ENCODE data around the gene CITED1. TPM values are rescaled to one million over a fixed set of nuclear protein-coding genes. Genes with fewer than 3 reads are reported as not detected.

CITED1 gene
- total and polyA plus RNA-seq, 9 donors, result 0.77 to 11.6 (median 1.2) TPM; not detected in 2

DNA sequence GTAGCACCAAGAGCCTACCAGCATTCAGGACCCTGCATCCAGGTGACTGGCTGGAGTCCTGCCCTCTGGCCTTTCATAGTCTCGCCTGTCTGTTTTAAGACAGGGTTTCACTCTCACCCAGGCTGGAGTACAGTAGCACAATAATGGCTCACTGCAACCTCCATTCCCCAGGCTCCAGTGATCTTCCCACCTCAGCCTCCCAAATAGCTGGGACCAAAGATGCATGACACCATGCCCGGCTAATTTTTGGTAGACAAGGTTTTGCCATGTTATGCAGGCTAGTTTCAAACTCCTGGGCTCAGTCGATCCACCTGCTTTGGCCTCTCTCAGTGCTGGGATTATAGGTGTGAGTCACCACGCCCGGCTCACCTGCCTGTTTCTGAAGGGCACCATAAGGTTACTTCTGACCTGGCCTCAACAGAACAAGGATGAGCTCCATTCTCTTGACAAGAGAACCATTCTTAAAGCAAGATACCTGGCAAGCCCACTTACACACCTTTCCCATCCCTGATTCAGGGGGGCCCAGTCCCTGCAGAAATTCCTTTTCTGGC lies 35.3 kb downstream of the CITED1 start:
- Histone ChIP-seq H3K4me3 (no peak overlapping the region), H3K4me1 (ENCODE audit: insufficient read depth) (peaks cover 1% of the 10 kb centered on the region), H3K27me3 (no peaks in the 10 kb centered on the region), H3K36me3 (no peaks in the 10 kb centered on the region), H3K27ac (no peak overlapping the region), H3K9me3 (no peaks in the 10 kb centered on the region)
- 92 to 94% (median 93%) methylated on average over 5 of the region's 5 CpGs for WGBS, 3 donors
- no peak for DNase-seq
- intact Hi-C loops (cut with DNase I), result no loop called here
- TF ChIP-seq EP300 (IDR thresholded peaks at IDR 0.05) (no peak), POLR2A (IDR thresholded peaks at IDR 0.05) (no peak), CTCF (IDR thresholded peaks at IDR 0.05) (no peak)

- Histone ChIP-seq H3K27me3 (no peaks in the 10 kb centered on the region), H3K9me3 (no peaks in the 10 kb centered on the region), H3K27ac (no peak overlapping the region), H3K4me3 (no peak overlapping the region), H3K4me1 (ENCODE audit: insufficient read depth) (no peaks in the 10 kb centered on the region), H3K36me3 (no peaks in the 10 kb centered on the region)
- intact Hi-C loops (cut with DNase I), result no loop called here
- TF ChIP-seq CTCF (IDR thresholded peaks at IDR 0.05) (no peak), POLR2A (IDR thresholded peaks at IDR 0.05) (no peak), EP300 (IDR thresholded peaks at IDR 0.05) (no peak)
- WGBS, 3 donors, result 57 to 64% (median 61%) methylated on average over 3 of the region's 3 CpGs
- no peak for DNase-seq
Observed at GRCh38 chrX:72269671-72270251, 36.0 kb downstream of the CITED1 start.

GRCh38 chrX:72268597-72269365 lies 36.9 kb downstream of the CITED1 start:
- no peak for TF ChIP-seq POLR2A (IDR thresholded peaks at IDR 0.05)
- TF ChIP-seq EP300 (IDR thresholded peaks at IDR 0.05), result no peak
- no peak for TF ChIP-seq CTCF (IDR thresholded peaks at IDR 0.05)
- no peaks in the 10 kb centered on the region for H3K27me3 ChIP-seq
- intact Hi-C loops (cut with DNase I), result no loop called here
- no peak overlapping the region for H3K27ac ChIP-seq
- H3K36me3 ChIP-seq, result no peaks in the 10 kb centered on the region
- no peaks in the 10 kb centered on the region for H3K9me3 ChIP-seq
- H3K4me1 ChIP-seq (ENCODE audit: insufficient read depth), result no peaks in the 10 kb centered on the region
- 60 to 70% (median 64%) methylated on average over 2 of the region's 2 CpGs for WGBS, 3 donors
- no peak overlapping the region for H3K4me3 ChIP-seq
- no peak for DNase-seq

- no peak overlapping the region for H3K27ac ChIP-seq
- 91 to 98% (median 96%) methylated on average over 3 of the region's 3 CpGs for WGBS, 3 donors
- no peaks in the 10 kb centered on the region for H3K36me3 ChIP-seq
- no peak overlapping the region for H3K4me3 ChIP-seq
- no peaks in the 10 kb centered on the region for H3K4me1 ChIP-seq (ENCODE audit: insufficient read depth)
- no peaks in the 10 kb centered on the region for H3K9me3 ChIP-seq
- H3K27me3 ChIP-seq, result no peaks in the 10 kb centered on the region
- intact Hi-C loops (cut with DNase I), result no loop called here
- no peak for DNase-seq
- TF ChIP-seq CTCF (IDR thresholded peaks at IDR 0.05) (no peak), EP300 (IDR thresholded peaks at IDR 0.05) (no peak), POLR2A (IDR thresholded peaks at IDR 0.05) (no peak)
Observed at GRCh38 chrX:72265263-72265662, 40.5 kb downstream of the CITED1 start.
